Gastroesophageal sphincter (tissue), 3 donors: ENCODE results near the gene MFAP2.

Experiments used
- POLR2AphosphoS5 ChIP-seq: sonication (generic); formaldehyde crosslinking; IDR thresholded peaks from one replicate; pipeline ENCODE4 v1.6.1; 2017; ENCODE audit warnings: antibody characterized with exemption
- TF ChIP-seq, protein P1 (sequence below), 4 experiments: fragments of 200-600 bp in 2 of 4; fragments of 450-650 bp in 2 of 4; sonication (generic) in 1 of 4; IDR thresholded peaks; one replicate each; pipeline ENCODE4 v1.5.1; 2017 to 2019; ENCODE audit warnings: antibody characterized with exemption in 4 of 4, mild to moderate bottlenecking in 2 of 4, moderate library complexity in 2 of 4

DNA sequence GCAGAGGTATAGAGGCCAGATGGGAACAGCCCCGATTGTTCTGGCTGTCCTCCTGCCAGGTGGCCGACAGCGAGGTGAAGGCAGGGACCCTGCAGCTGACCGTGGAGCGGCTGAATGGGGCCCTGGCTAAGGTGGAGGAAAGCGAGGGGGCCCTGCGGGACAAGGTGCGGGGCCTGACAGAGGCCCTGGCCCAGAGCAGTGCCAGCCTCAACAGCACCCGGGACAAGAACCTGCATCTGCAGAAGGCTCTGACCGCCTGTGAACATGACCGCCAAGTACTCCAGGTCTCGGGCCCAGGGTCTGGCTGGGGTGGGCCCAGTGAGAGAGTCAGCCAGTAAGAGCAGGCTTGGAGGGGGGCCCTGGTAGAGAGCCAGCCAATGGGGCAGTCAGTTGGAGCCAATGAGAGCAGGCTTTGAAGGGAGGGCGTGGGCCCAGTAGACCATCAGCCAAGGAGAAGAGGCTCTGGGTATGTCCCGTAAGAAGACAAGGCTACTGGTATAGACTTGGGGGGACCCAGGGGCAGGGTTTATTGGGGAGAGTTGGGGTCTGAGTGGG, 11.3 kb downstream of the MFAP2 start:
- no peak for TF ChIP-seq POLR2AphosphoS5
- TF ChIP-seq, protein P1, sequence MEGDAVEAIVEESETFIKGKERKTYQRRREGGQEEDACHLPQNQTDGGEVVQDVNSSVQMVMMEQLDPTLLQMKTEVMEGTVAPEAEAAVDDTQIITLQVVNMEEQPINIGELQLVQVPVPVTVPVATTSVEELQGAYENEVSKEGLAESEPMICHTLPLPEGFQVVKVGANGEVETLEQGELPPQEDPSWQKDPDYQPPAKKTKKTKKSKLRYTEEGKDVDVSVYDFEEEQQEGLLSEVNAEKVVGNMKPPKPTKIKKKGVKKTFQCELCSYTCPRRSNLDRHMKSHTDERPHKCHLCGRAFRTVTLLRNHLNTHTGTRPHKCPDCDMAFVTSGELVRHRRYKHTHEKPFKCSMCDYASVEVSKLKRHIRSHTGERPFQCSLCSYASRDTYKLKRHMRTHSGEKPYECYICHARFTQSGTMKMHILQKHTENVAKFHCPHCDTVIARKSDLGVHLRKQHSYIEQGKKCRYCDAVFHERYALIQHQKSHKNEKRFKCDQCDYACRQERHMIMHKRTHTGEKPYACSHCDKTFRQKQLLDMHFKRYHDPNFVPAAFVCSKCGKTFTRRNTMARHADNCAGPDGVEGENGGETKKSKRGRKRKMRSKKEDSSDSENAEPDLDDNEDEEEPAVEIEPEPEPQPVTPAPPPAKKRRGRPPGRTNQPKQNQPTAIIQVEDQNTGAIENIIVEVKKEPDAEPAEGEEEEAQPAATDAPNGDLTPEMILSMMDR (IDR thresholded peaks at IDR 0.05): no peak
